ENCODE measurements around the gene HMGB2. TPM values are rescaled to one million over a fixed set of nuclear protein-coding genes. Genes with fewer than 3 reads are reported as not detected.

The HMGB2 gene
- total and polyA plus RNA-seq, 2 experiments from 2014 or later, result 50.9 to 87.0 TPM

DNA sequence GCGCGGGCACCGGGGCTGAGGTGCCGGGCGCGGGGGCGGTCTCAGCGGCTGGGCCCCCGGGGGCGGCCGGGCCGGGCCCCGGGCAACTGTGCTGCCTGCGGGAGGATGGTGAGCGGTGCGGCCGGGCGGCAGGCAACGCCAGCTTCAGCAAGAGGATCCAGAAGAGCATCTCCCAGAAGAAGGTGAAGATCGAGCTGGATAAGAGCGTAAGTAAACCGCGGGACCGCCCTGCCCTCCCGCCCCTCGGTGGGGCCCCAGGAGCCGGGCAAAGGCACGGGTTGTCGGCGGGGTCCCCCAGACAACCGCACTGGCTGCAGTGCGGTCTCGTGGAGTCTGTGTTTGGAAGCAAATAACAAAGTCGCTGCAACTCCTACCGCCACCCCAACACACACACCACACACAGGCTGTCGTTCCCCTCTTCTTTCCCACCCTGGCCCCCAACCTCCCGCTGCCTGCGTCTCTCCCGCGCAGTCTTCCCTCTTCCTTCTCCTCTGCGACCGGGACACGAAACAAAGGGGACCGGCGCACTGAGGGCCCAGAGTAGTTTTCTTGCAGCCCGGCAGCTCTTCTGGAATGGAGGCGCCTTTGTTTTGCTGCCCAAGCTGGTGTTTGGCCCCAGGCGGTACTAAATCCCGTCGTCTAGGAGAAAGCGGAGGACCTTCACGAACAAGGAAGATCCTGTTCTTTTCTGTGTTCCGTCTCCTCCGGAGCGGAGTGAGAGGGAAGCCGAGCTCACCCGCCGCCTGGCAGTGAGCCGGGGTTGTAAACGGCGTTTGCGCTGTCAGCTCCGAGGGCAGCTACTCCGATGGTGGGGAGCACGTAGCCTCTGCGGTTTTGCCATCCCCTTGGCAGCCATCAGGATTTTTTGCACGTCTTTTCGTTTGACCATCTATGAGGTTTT lies 37.4 kb upstream of the HMGB2 start:
- Histone ChIP-seq H2AFZ (peak overlapping the region; percentile 44), H3K9me2 (replicated peaks; ENCODE audit: insufficient read depth) (no peaks in the 10 kb centered on the region), H3K79me2 (peaks cover 37% of the 10 kb centered on the region), H3K4me1 (ENCODE audit: insufficient read depth) (no peaks in the 10 kb centered on the region), H3K9me3 (ENCODE audit: low read depth) (no peaks in the 10 kb centered on the region), H3K27me3 (no peaks in the 10 kb centered on the region), H3K27ac (peak overlapping the region; percentile 90), H3K4me2 (peak overlapping the region; percentile 80), H3K36me3 (replicated peaks; ENCODE audit: insufficient read depth, low read depth) (no peaks in the 10 kb centered on the region), H3K4me3 (peak overlapping the region; percentile 91), H4K20me1 (ENCODE audit: insufficient read depth, poor library complexity, severe bottlenecking) (no peaks in the 10 kb centered on the region)
- WGBS (ENCODE audit: low lambda C conversion rate, missing lambda C conversion rate), result under 1% methylated on average over 37 of the region's 68 CpGs
- peak; percentile 78 for DNase-seq (ENCODE audit: low spot score)
- TF ChIP-seq CTCF (IDR thresholded peaks at IDR 0.05; ENCODE audit: poor library complexity) (no peak), EZH2phosphoT487 (IDR thresholded peaks at IDR 0.05; ENCODE audit: low read depth, severe bottlenecking, unreplicated experiment) (no peak), EZH2 (IDR thresholded peaks at IDR 0.05; ENCODE audit: borderline replicate concordance) (no peak)

DNA sequence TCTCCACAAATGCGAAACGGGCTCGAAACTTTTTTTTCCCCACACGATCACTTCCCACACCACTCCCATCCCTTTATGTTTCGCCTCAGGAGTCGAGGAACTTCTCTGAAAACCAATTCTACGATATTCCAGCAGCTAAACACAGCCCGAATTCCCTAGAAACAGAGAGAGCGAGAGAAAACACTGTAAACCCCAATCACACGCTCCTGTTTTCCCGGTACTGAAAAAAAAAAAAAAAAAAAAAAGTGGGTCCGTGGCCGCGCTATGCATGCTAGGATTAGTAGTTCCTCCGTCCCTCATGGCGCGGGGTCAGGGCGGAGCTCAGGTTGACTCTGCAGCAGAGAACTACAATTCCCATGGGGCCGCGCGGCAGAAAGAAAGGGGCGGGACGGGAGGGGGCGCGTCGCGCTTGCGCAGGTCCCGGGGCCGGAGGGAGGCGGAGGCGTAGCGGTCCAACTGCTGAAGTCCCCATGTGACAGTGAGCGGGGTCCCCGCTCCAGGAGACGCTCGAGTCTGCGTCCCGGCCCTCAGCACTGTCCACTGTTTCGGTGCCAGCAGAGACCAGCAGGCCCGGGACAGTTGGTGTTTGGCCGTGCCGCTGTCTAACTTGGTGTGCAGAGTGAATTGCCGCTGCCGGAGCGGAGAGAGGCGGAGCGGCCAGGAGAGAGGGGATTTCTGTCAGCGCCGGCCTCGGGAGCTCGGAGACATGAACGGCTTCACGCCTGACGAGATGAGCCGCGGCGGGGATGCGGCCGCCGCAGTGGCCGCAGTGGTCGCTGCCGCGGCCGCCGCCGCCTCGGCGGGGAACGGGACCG lies 36.5 kb upstream of the HMGB2 start, which contains the start of gene SAP30:
TSS of gene SAP30 (plus strand) at position 478 of the 815 bp plus-strand sequence. CDS start at position 707, 229 bp downstream.
- Histone ChIP-seq H3K4me2 (peak within 1 kb of the TSS; percentile 80), H3K9me2 (replicated peaks; ENCODE audit: insufficient read depth) (no peaks in the 10 kb centered on the region), H3K27me3 (no peaks in the 10 kb centered on the region), H3K9me3 (ENCODE audit: low read depth) (no peaks in the 10 kb centered on the region), H2AFZ (peak within 1 kb of the TSS; percentile 77), H3K4me1 (ENCODE audit: insufficient read depth) (no peaks in the 10 kb centered on the region), H3K27ac (peak within 1 kb of the TSS; percentile 90), H3K79me2 (peaks cover 29% of the 10 kb centered on the region), H3K36me3 (replicated peaks; ENCODE audit: insufficient read depth, low read depth) (no peaks in the 10 kb centered on the region), H4K20me1 (ENCODE audit: insufficient read depth, poor library complexity, severe bottlenecking) (no peaks in the 10 kb centered on the region), H3K4me3 (peak within 1 kb of the TSS; percentile 91)
- peak; percentile 99 for DNase-seq (ENCODE audit: low spot score)
- WGBS (ENCODE audit: low lambda C conversion rate, missing lambda C conversion rate), result 1% methylated on average over 55 of the region's 72 CpGs
- TF ChIP-seq EZH2 (IDR thresholded peaks at IDR 0.05; ENCODE audit: borderline replicate concordance) (no peak), CTCF (IDR thresholded peaks at IDR 0.05; ENCODE audit: poor library complexity) (no peak), EZH2phosphoT487 (IDR thresholded peaks at IDR 0.05; ENCODE audit: low read depth, severe bottlenecking, unreplicated experiment) (no peak)

DNA sequence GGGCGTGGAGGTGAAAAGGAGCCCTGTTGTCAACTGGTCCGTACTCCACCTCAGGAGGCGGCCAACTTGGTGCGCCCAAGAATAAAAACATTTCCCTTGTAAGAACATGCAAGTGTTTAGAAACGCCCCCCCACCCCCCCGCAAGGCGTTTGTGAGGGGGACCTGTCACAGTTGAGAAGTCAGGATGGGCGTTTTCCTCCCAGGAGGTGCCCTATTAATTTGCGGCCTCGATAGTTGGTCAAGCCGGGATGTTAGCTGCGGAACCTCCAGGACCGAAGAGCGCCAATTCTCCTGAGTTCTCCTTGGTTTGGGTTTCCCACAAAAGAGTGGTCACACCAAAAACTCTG lies 35.9 kb upstream of the HMGB2 start:
- Histone ChIP-seq H2AFZ (peak overlapping the region; percentile 65), H3K9me2 (replicated peaks; ENCODE audit: insufficient read depth) (no peaks in the 10 kb centered on the region), H3K4me1 (ENCODE audit: insufficient read depth) (no peaks in the 10 kb centered on the region), H3K4me2 (peak overlapping the region; percentile 79), H3K36me3 (replicated peaks; ENCODE audit: insufficient read depth, low read depth) (no peaks in the 10 kb centered on the region), H3K9me3 (ENCODE audit: low read depth) (no peaks in the 10 kb centered on the region), H3K27me3 (no peaks in the 10 kb centered on the region), H4K20me1 (ENCODE audit: insufficient read depth, poor library complexity, severe bottlenecking) (no peaks in the 10 kb centered on the region), H3K79me2 (peaks cover 23% of the 10 kb centered on the region), H3K27ac (peak overlapping the region; percentile 83), H3K4me3 (peak overlapping the region; percentile 47)
- no peak for TF ChIP-seq EZH2 (IDR thresholded peaks at IDR 0.05; ENCODE audit: borderline replicate concordance)
- DNase-seq (ENCODE audit: low spot score), result no peak
- WGBS (ENCODE audit: low lambda C conversion rate, missing lambda C conversion rate), result under 1% methylated on average over 14 of the region's 14 CpGs

Data from hepatocyte (in vitro differentiated cells).